GM06990 (cell line): ENCODE measurements around the gene ABCG5.

ENCODE experiments used
- DNase-seq: peaks from one replicate; pipeline ENCODE4 v3.0.0-alpha.2; 2011; ENCODE audit not compliant: insufficient read length; ENCODE audit errors: extremely low read depth
- H3K27me3 ChIP-seq: replicated peaks from 2 replicates; pipeline ENCODE4 v1.6.0; 2011; ENCODE audit warnings: low read length; ENCODE audit not compliant: control insufficient read depth, insufficient read depth
- H3K36me3 ChIP-seq: 2 replicates; pipeline ENCODE4 v1.5.1; 2011; ENCODE audit warnings: low read length; ENCODE audit not compliant: control insufficient read depth, insufficient read depth
- H3K4me3 ChIP-seq: replicated peaks from 2 replicates; pipeline ENCODE4 v1.5.1; 2011; ENCODE audit warnings: low read depth, mild to moderate bottlenecking, control low read depth, low read length
- TF ChIP-seq, protein P1 (sequence below): IDR thresholded peaks from 2 replicates; pipeline ENCODE4 v1.5.1; 2011; ENCODE audit warnings: low read length, control low read depth, mild to moderate bottlenecking, inconsistent platforms; ENCODE audit not compliant: insufficient read depth, poor library complexity, severe bottlenecking

ABCG5 gene

GRCh38 chr2:43838560-43839267 lies at the start of gene ABCG5, which contains the start of gene ABCG8:
ABCG5 (minus strand) TSS chr2:43838839; CDS start chr2:43838679, 160 bp downstream.
ABCG8 (plus strand) TSS chr2:43838971; CDS start chr2:43839054, 83 bp downstream.
- no peaks in the 10 kb centered on the region; the same call in 1 of the 2 replicates for H3K27me3 ChIP-seq
- no peak within 1 kb of the TSS for H3K4me3 ChIP-seq
- H3K36me3 ChIP-seq = no peaks in the 10 kb centered on the region
- TF ChIP-seq, protein P1, sequence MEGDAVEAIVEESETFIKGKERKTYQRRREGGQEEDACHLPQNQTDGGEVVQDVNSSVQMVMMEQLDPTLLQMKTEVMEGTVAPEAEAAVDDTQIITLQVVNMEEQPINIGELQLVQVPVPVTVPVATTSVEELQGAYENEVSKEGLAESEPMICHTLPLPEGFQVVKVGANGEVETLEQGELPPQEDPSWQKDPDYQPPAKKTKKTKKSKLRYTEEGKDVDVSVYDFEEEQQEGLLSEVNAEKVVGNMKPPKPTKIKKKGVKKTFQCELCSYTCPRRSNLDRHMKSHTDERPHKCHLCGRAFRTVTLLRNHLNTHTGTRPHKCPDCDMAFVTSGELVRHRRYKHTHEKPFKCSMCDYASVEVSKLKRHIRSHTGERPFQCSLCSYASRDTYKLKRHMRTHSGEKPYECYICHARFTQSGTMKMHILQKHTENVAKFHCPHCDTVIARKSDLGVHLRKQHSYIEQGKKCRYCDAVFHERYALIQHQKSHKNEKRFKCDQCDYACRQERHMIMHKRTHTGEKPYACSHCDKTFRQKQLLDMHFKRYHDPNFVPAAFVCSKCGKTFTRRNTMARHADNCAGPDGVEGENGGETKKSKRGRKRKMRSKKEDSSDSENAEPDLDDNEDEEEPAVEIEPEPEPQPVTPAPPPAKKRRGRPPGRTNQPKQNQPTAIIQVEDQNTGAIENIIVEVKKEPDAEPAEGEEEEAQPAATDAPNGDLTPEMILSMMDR = no peak
- DNase-seq = no peak

- DNase-seq = no peak
- TF ChIP-seq, protein P1 = no peak
- H3K36me3 ChIP-seq = peaks cover 9% of the 10 kb centered on the region
These were observed 48.5 kb upstream of the ABCG5 start for GRCh38 chr2:43887176-43887575.

GRCh38 chr2:43885132-43885632 lies 46.5 kb upstream of the ABCG5 start:
- TF ChIP-seq, protein P1 = no peak
- peaks cover 9% of the 10 kb centered on the region for H3K36me3 ChIP-seq

More at GRCh38 chr2:43887176-43887575, 48.5 kb upstream of the ABCG5 start:
- H3K4me3 ChIP-seq = no peak overlapping the region
- no peaks in the 10 kb centered on the region for H3K27me3 ChIP-seq

DNA sequence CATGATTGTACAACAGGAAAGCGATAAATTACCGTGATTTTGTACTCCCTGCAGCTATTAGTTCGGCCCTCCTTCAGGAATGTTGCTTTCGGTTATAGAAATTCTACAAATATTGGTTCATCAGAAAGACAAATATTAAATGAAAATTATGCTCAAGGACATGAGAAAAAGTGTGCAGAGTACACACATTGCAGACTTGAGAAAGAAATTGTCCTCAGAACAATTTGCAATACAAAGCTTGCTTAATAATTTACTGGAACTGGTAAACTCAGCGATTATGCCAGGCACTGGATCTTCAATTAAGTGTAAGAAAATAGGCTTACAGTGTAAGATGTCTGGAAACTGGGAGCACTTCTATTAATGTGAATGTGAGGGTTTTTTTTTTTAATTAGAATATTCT lies 46.0 kb upstream of the ABCG5 start:
- no peak for DNase-seq
- H3K27me3 ChIP-seq = no peaks in the 10 kb centered on the region
- no peak overlapping the region for H3K4me3 ChIP-seq
- TF ChIP-seq, protein P1 = no peak
- H3K36me3 ChIP-seq = peaks cover 9% of the 10 kb centered on the region

More at GRCh38 chr2:43885132-43885632, 46.5 kb upstream of the ABCG5 start:
- H3K4me3 ChIP-seq = no peak overlapping the region
- H3K27me3 ChIP-seq = no peaks in the 10 kb centered on the region
- no peak for DNase-seq

DNA sequence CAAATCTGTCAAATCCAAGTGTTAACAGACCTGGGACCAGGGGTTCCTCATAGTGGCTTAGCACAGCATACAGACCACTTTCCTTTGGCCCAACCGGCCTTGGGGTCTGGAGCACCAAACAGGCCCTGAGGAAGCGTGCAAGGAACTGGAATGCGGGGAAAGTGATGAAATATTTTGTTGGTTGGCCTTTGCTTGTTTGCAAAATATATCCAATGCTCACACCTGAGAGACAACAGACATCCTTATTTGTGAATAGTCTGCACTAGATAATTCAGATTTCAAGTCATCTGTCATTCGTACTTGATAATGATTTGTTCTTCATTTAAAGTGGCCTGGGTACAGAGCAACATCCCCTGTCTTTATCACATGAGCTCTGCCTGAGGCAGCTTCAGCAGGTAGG lies 43.7 kb upstream of the ABCG5 start:
- H3K36me3 ChIP-seq = peaks cover 5% of the 10 kb centered on the region
- no peak overlapping the region for H3K4me3 ChIP-seq
- no peaks in the 10 kb centered on the region for H3K27me3 ChIP-seq
- no peak for DNase-seq
- TF ChIP-seq, protein P1 = no peak
